ES-I3 (cell line): ENCODE data around the gene ZNF135.

Experiments used
- H3K36me3 ChIP-seq: 2 replicates; pipeline ENCODE4 v1.6.1; 2013; ENCODE audit warnings: mild to moderate bottlenecking, low read length, control low read depth, moderate library complexity; ENCODE audit not compliant: insufficient read depth
- H3K4me1 ChIP-seq: 2 replicates; pipeline ENCODE4 v1.6.1; 2013; ENCODE audit warnings: mild to moderate bottlenecking, control low read depth, low read length; ENCODE audit not compliant: insufficient read depth
- H3K9ac ChIP-seq: 2 replicates; pipeline ENCODE4 v1.6.1; 2013; ENCODE audit warnings: low read depth, mild to moderate bottlenecking, low read length, moderate library complexity
- H3K9me3 ChIP-seq: 2 replicates; pipeline ENCODE4 v1.6.1; 2013; ENCODE audit warnings: mild to moderate bottlenecking, low read length, moderate library complexity; ENCODE audit not compliant: control insufficient read depth, insufficient read depth

The ZNF135 gene

DNA sequence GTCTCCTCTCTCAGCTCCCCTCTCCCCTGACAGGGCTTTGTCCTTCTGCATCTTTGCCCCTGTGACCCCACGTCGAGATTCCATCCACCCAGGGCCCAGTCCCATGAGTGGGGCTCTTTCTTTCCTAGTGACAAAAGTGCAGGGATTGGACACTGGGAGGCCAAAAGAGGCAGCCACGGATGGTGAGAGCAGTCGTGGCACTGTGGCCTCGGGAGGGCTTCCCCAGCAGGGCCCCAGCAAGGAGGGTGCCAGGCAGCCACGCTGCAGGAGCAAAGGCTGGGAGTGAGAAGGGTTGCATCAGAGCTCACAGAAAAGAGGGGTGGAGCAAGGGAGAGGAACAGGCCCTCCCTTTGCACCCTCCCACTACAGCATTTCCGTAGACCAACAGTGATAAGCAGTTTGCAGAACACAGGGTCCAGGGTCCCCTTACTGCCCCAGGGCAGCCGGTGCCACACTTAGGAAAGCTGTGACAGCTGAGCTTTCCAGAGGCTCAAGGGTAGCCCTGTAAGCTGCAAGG, 20.3 kb upstream of the ZNF135 start:
- H3K9me3 ChIP-seq = no peaks in the 10 kb centered on the region
- no peaks in the 10 kb centered on the region; the same call in 1 of the 2 replicates for H3K4me1 ChIP-seq
- H3K36me3 ChIP-seq = no peaks in the 10 kb centered on the region
- no peak overlapping the region for H3K9ac ChIP-seq

DNA sequence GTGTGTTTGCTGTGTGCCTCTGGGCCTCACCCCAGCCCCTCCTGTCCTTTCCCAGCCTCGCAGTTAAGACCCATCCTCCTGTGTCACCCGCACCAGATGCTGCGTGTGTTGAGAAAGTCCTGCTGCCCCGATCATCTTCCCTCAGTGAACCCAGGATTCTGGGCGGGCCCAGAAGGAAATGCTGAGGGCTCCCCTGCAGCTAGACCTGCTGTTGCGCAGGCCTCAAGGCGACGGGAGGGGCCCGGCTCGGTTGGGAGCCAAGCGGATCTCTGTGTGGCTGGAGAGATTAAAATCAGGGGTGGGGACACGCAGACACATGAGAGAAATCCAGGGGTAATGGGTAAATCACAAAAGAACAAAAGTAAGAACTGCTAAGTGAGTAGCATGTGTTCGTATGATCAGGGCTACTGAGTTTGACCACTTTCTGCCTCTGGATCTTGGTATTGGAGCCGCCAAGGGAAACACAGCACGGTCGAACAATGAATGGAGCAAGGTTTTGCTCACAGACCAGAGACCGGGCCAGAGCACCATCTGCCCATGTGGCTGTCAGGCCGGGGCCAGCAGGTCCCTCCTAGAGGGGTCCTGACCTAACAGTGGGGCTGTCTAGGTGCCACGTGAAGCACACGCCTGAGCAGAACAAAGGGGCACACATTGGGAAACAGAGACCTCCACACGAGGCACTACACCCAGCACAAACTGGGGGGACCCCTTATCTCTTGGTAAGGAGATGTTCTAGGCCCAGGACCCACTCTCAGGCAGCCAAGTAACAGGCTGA, 18.1 kb upstream of the ZNF135 start:
- no peaks in the 10 kb centered on the region for H3K9me3 ChIP-seq
- no peaks in the 10 kb centered on the region for H3K4me1 ChIP-seq
- H3K9ac ChIP-seq = no peak overlapping the region
- H3K36me3 ChIP-seq = no peaks in the 10 kb centered on the region

DNA sequence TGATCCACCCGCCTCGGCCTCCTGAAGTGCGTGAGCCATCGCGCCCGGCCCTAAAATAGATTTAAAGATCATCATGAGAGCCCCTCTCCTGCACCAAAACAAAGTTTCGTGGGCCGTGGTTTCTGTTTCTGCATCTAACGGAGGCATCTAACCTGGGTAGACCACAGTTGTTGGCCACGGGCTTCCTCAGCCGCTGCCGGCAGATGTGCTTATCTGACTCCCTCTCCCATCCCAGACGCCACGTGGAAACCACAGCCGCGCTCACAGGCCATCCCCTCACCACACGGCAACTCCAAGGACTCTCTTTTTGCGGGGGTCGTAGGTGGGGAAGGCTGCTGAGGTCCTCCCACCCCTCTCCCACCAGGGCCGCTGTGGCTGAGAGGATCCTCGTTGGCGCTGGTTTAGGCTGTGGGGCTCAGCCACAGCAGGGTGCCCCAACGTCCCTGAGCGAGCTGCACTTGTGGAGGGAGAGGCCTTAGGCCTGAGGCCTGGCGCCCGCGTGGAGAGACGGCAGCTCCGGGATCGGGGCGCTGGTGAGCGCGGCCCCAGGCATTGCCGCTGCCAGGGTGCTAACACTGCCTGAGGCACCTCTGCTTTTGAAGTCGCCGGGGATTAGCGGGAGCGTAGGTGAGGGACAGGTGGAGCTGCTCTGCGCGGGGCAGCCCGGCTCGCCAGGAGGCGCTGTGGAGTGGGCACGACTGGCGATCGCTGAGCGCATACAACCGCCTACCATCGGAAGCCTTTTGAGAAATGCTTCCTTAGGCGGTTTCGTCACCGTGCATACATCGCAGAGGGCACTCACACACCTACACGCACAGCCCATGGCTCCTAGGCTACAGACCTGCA, 16.4 kb upstream of the ZNF135 start:
- Histone ChIP-seq H3K9me3 (no peaks in the 10 kb centered on the region), H3K4me1 (no peaks in the 10 kb centered on the region)

DNA sequence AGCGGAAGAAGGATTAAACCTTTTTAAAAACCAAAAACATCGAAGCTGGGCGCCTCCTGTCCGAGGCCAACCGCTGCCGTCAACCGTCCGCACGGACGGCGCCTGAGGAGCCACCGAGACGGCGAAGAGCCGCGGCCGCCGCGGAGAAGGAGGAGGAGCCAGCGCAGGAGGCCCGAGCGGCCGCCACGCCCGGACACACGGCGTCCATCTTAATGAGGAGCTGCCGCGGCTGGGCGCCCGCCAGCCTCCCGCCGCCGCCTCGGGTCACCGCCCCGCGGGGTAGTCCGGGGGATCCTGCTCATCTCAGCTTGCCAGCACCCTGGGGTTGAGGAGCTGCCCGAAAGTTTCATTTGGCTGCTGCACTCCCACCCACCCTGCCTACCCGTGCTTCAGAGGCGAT, 14.7 kb upstream of the ZNF135 start:
- no peaks in the 10 kb centered on the region for H3K4me1 ChIP-seq
- H3K9me3 ChIP-seq = 0 out of 2 replicates have a peak, but pooled peaks cover under 1% of the 10 kb centered on the region
- H3K9ac ChIP-seq = no peak overlapping the region
- H3K36me3 ChIP-seq = no peaks in the 10 kb centered on the region

More for the DNA sequence above, 16.4 kb upstream of the ZNF135 start:
- Histone ChIP-seq H3K36me3 (no peaks in the 10 kb centered on the region), H3K9ac (no peak overlapping the region)

DNA sequence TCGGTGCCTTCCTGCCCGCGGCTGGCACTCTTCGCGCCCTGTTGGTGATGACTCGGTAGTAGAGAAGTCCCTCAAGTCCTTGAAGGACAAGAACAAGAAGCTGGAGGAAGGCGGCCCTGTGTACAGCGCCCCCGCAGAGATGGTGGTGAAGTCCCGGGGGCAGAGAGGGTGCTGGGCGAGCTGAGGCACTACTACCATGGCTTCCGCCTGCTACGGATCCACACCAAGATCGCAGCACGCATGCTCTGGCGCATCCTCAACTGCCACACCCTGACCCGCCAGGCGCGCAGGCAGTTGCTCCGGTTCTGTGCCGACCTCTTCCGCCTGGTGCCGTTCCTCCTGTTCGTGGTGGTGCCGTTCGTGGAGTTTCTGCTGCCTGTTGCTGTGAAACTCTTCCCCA, 14.2 kb upstream of the ZNF135 start:
- Histone ChIP-seq H3K9me3 (0 out of 2 replicates have a peak, but pooled peaks cover 4% of the 10 kb centered on the region), H3K4me1 (no peaks in the 10 kb centered on the region), H3K9ac (no peak overlapping the region), H3K36me3 (no peaks in the 10 kb centered on the region)

DNA sequence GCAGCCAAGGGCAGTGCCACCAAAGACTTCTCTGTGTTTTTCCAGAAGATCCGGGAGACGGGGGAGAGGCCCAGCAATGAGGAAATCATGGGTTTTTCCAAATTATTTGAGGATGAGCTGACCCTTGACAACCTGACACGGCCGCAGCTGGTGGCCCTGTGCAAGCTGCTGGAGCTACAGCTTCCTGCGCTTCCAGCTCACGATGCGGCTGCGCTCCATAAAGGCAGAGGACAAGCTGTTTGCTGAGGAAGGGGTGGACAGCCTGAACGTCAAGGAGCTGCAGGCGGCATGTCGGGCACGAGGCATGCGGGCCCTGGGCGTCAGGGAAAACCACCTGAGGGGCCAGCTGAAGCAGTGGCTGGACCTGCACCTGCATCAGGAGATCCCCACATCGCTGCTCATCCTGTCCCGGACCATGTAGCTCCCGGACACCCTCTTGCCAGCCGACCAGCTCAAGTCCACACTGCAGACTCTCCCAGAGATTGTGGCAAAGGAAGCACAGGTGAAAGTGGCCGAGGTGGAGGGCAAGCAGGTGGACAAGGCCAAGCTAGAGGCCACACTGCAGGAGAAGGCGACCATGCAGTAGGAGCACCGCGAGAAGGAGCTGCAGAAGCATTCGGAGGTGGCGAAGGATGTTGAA, 13.6 kb upstream of the ZNF135 start:
- H3K4me1 ChIP-seq = no peaks in the 10 kb centered on the region
- H3K9me3 ChIP-seq = 0 out of 2 replicates have a peak, but pooled peaks cover 4% of the 10 kb centered on the region
- no peaks in the 10 kb centered on the region for H3K36me3 ChIP-seq
- H3K9ac ChIP-seq = no peak overlapping the region

DNA sequence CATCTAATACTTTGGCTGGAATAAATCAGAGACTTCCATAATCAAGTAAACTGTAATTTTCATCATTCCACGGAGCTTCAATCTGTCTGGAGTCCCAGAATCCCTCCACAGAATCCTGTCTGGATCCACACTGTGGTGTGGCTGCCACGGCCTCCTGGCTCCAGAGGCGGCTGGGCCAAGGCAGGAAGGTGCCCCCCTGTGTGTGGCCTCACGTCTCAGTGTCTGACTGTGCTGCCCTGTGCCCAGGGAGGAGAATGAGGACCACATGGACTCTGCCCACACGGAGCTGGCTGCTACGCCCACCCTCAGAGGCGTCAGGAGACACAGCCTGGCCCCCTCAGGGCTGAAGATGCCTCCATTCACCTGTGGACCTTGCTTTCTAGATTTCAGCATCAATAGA, 12.2 kb upstream of the ZNF135 start:
- no peak overlapping the region for H3K9ac ChIP-seq
- H3K36me3 ChIP-seq = no peaks in the 10 kb centered on the region
- H3K9me3 ChIP-seq = peaks cover 4% of the 10 kb centered on the region; the same call in 1 of the 2 replicates
- H3K4me1 ChIP-seq = no peaks in the 10 kb centered on the region

DNA sequence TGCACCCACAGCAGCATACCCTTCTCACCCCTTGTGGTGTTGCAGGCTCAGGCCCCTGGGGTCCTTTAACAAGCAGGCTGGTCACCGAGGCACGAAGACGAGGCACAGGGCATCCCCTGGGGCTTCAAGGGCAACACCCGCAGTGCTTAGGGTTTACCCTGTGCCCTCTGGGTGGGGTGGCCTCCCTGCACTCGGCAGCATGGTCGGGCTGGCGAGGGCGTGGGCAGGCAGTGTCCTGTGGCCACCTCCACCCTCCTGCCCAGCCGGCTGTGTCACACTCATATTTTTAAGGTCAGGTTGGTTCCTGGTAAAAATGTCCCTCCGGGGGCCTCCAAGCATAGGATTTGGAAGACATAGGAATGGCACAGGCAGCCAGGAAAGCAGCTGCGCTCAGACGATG, 11.4 kb upstream of the ZNF135 start:
- Histone ChIP-seq H3K36me3 (no peaks in the 10 kb centered on the region), H3K4me1 (no peaks in the 10 kb centered on the region), H3K9me3 (peaks cover 4% of the 10 kb centered on the region; the same call in 1 of the 2 replicates), H3K9ac (no peak overlapping the region)

DNA sequence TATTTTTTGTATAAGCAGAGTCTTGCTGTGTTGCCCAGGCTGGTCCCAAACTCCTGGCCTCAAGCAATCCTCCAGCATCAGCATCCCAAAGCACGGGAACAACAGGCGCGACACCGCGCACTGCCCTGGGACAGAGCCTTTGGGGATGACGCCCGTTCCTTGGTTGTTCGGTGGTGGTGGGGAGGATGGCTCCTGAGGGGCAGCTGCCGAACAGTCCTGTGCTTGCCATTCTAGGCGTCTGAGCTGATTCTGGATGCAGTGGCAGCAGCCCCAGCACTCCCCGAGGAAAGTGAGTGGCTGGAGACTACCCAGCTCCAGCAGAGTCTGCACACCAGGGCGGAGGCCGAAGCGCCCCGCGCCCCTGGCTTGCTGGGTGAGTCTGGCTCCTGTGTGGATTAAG, 6.8 kb upstream of the ZNF135 start:
- H3K9ac ChIP-seq = no peak overlapping the region
- H3K9me3 ChIP-seq = peaks cover 4% of the 10 kb centered on the region; the same call in 1 of the 2 replicates
- no peaks in the 10 kb centered on the region for H3K36me3 ChIP-seq
- H3K4me1 ChIP-seq = no peaks in the 10 kb centered on the region

DNA sequence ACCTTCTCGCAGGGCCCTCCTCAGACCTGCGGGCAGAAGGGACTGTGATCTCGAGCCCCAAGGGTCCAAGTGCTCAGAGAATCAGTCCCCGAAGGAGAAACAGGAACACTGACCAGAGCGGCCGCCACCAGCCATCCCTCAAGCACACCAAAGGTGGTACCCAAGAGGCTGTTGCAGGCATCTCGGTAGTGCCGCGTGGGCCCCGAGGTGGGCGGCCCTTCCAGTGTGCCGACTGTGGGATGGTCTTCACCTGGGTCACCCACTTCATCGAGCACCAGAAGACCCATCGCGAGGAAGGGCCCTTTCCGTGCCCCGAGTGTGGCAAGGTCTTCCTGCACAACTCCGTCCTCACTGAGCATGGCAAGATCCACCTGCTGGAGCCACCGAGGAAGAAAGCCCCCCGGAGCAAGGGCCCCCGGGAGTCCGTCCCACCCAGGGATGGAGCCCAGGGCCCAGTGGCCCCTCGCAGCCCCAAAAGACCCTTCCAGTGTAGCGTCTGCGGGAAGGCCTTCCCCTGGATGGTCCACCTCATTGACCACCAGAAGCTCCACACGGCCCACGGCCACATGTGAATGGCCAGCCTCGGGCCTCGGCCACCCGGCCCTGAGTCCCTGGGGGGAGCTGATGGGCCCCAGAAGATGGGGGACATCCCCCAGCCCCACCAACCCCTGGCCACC, 5.5 kb upstream of the ZNF135 start:
- Histone ChIP-seq H3K9ac (no peak overlapping the region), H3K9me3 (peaks cover 4% of the 10 kb centered on the region; the same call in 1 of the 2 replicates), H3K4me1 (no peaks in the 10 kb centered on the region), H3K36me3 (no peaks in the 10 kb centered on the region)

DNA sequence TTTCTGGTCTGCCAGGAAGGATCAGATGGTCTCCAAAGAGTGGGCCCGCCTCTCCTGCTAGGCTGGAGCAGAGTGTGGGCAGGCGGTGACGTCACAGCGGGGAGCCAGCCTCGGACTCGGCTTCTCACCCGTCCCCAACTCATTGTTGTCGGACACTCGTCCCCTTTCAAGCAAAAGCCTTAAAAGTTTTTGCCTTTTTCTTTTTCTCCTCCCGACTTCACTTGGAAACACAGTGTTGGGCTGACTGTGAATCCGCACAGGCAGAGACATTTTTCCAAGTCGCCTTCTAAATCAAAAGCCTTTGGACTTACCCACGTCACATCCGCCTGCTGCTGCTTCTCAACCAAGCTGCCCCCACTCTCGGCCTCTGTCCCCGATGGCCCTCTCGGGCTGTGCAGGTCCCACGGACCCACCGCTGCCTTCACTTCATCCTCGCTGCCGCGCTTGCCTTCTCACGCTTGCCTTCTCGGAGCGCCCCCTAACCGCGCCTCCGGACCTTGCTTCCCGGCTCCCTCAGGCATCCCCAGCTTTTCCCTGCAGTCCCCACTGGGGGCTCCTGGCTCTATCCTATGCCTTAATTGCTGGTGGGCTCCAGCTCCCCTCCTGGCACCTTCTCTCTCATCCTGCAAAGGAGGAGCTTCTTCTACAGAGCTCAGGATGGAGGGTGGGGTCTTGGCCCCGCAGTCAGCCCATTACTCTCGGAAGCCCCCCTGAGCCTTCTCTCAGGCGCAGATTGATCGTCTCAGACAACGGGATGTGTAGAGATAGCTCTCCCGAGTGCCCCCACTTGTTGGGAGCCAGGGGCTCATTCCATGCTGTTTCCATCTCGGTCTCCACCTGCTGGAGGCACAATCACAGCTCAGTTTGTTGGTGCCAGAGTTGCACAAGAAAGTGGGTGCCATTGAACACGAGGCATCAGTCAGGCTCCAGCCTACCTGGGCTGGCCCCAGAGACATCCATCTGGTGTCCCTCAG, 3.9 kb upstream of the ZNF135 start:
- Histone ChIP-seq H3K9ac (no peak overlapping the region; the same call in 1 of the 2 replicates), H3K36me3 (no peaks in the 10 kb centered on the region), H3K9me3 (no peaks in the 10 kb centered on the region; the same call in 1 of the 2 replicates), H3K4me1 (no peaks in the 10 kb centered on the region)

DNA sequence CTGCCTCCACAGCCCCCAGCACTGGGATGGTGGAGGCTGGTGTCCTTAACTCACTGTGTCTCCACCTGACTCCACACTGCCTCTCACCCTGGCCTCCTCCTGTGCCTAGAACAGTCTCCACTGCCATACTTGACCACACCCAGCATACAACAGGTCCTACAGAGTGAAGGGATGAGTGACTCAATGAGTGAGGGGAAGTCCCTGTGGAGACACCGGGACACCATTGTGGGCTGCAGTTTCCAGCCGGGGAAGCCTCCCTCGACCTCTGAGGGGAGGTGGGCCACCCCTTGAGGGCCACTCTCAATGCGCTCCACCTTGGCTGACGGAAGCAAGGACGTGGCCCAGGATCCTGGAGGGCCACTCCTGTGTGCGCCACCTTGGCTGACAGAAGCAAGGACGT, 2.8 kb upstream of the ZNF135 start:
- H3K4me1 ChIP-seq = no peaks in the 10 kb centered on the region
- H3K36me3 ChIP-seq = no peaks in the 10 kb centered on the region
- no peaks in the 10 kb centered on the region; the same call in 1 of the 2 replicates for H3K9me3 ChIP-seq
- H3K9ac ChIP-seq = no peak overlapping the region

DNA sequence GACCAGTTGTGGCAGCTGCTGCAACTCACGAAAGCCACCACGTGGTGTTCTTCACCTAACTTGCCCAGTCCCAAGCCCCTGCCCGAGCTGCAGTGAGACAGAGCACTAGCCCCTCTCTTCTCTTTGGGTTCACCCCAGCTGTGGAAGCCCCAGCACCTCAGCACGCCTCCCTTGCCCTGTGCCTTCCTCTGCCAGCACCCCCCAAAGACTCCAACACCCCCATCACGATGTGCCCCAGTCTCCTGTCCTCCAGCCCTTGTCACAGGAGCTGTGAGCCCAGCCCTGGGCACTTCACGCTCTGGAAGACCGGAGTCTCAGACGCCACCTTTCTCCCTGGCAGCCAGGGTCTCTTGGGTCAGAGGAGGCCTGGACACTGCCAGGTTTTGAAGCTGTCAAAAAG, 2.2 kb upstream of the ZNF135 start:
- Histone ChIP-seq H3K4me1 (no peaks in the 10 kb centered on the region), H3K9me3 (no peaks in the 10 kb centered on the region; the same call in 1 of the 2 replicates), H3K36me3 (no peaks in the 10 kb centered on the region), H3K9ac (no peak overlapping the region)
